Heart right ventricle (tissue), 16 donors: ENCODE measurements around the gene NARS2. TPM values are rescaled to one million over a fixed set of nuclear protein-coding genes. Genes with fewer than 3 reads are reported as not detected.

Experiments used
- ATAC-seq, 8 donors: fragments of 200-7000 bp; cut with Tn5 transposase; one replicate each; pipeline ENCODE4 v1.9.1; 2020; ENCODE audit warnings: mild to moderate bottlenecking in 8 of 8, moderate library complexity in 8 of 8, moderate number of reproducible peaks in 1 of 8
- DNase-seq, 2 donors: peaks; one replicate each; pipeline ENCODE4 v3.0.0-alpha.2; 2020
- H3K27ac ChIP-seq, 10 donors: fragments of 200-600 bp; sonication (generic) in 2 of 10; one replicate each; pipeline versions ENCODE4 v1.5.0 to v1.8.0; 2020 to 2022; ENCODE audit warnings: mild to moderate bottlenecking in 3 of 10
- H3K27me3 ChIP-seq, 7 donors: fragments of 200-600 bp; one replicate each; pipeline ENCODE4 v1.8.0; 2021 to 2022; ENCODE audit warnings: mild to moderate bottlenecking in 2 of 7
- H3K36me3 ChIP-seq, 9 donors: fragments of 200-600 bp; sonication (generic) in 1 of 9; one replicate each; pipeline versions ENCODE4 v1.5.0 to v1.8.0; 2020 to 2022; ENCODE audit warnings: mild to moderate bottlenecking in 2 of 9
- H3K4me1 ChIP-seq, 9 donors: fragments of 200-600 bp; sonication (generic) in 1 of 9; one replicate each; pipeline versions ENCODE4 v1.5.0 to v1.8.0; 2020 to 2022; ENCODE audit warnings: mild to moderate bottlenecking in 4 of 9
- H3K4me3 ChIP-seq, 10 donors: fragments of 200-600 bp; sonication (generic) in 2 of 10; one replicate each; pipeline versions ENCODE4 v1.5.0 to v1.8.0; 2020 to 2022; ENCODE audit warnings: mild to moderate bottlenecking in 7 of 10, moderate library complexity in 2 of 10
- H3K9me3 ChIP-seq, 11 donors: fragments of 200-600 bp in 10 of 11; sonication (generic) in 2 of 11; one replicate each; pipeline versions ENCODE4 v1.5.0 to v1.8.0; 2013 to 2022; ENCODE audit warnings: mild to moderate bottlenecking in 2 of 11, control low read depth in 1 of 11, moderate library complexity in 1 of 11
- CTCF ChIP-seq, 9 donors: fragments of 200-600 bp; sonication (generic) in 2 of 9; IDR thresholded peaks; one replicate each; pipeline versions ENCODE4 v1.5.0 to v1.8.0; 2021 to 2022; ENCODE audit warnings: antibody characterized with exemption in 9 of 9, mild to moderate bottlenecking in 5 of 9, moderate library complexity in 1 of 9
- WGBS, 2 donors: extraction: QIAGEN DNeasy Blood & Tissue Kit; methylation state at CpG; one replicate each; pipeline ENCODE4 v1.1.7; 2013; ENCODE audit warnings: inconsistent platforms in 1 of 2; 5-methylcytosine and 5-hydroxymethylcytosine counted together
- intact Hi-C, 10 donors: fragments of 100-400 bp; cut with DNase I; formaldehyde crosslinking; loops; one replicate each; pipeline versions ENCODE4 v1.11.1 to v1.14.2; 2022
- polyA plus RNA-seq, 2 donors: library from polyadenylated mRNA; stranded (reverse); fragments of 200-250 nt; gene quantifications; one replicate each; pipeline ENCODE4 v1.2.3, GENCODE V29; 2013
- total RNA-seq, 10 donors: library from RNA; stranded (reverse); fragmentation: NEBNext Ultra II Directional in 3 of 10; extraction: Animal tissue kit (Norgen Biotek cat#: 25700) in 3 of 10; gene quantifications; one replicate each; pipeline versions ENCODE4 v1.2.1 to v1.2.4, GENCODE V29; 2021 to 2023
- donor health status: Arrhythmogenic right ventricular cardiomyopathy.
- donor health status: ischemic (EF 13 %, LVEDD 7.1; RV severe dilation, severe dysfunction).
- donor health status: healthy with polysubstance abuse.
- donor health status: DM: no; HTN: yes; CAD: no.
- donor health status: DM: no; HTN: no; CAD: no.
- donor health status: ischemic (EF 25% LVEDD 6.9; RV normal size, moderate dysfunction).
- donor health status: ischemic (EF 25% LVEDD 5.7; RV mildly dilated, moderate dysfunction).
- donor health status: healthy.
- donor health status: DM: yes; HTN: yes; CAD: no.
- donor health status: Ischemic cardiomyopathy.
- donor health status: ischemic (EF 35%, LVEDD 5.7; RV mildly dilated, moderate dysfunction).
- donor health status: nonischemic (EF 11% LVEDD 7.7; RV severe dilation, severe dysfunction).
- donor health status: DM: yes; HTN: yes; CAD: no.
- donor health status: PGD.
- donor health status: ischemic (EF 29% LVEDD 5.4; RV normal size, mild dysfunction).
- donor health status: nonischemic (EF 23%, LVEDD 6.1; RV moderate dilation, normal function).

Gene NARS2
- total and polyA plus RNA-seq, 12 donors: 12.4 to 20.1 (median 16.7) TPM

- H3K27me3 ChIP-seq: no peaks in the 10 kb centered on the region
- H3K27ac ChIP-seq: no peak overlapping the region
- TF ChIP-seq CTCF (IDR thresholded peaks at IDR 0.05): no peak
- peaks cover 0 to 83% (median 3%) of the 10 kb centered on the region in 9 donors for H3K36me3 ChIP-seq
- no peak overlapping the region for H3K4me3 ChIP-seq
- WGBS, 2 donors: 97 to 99% methylated on average over 1 of the region's 1 CpG
- no peaks in the 10 kb centered on the region for H3K9me3 ChIP-seq
- no peak for DNase-seq
- intact Hi-C loops: no loop called here
- no peaks in the 10 kb centered on the region for H3K4me1 ChIP-seq
- ATAC-seq: no peak
Observed at GRCh38 chr11:78460471-78460870, 114.2 kb downstream of the NARS2 start.

DNA sequence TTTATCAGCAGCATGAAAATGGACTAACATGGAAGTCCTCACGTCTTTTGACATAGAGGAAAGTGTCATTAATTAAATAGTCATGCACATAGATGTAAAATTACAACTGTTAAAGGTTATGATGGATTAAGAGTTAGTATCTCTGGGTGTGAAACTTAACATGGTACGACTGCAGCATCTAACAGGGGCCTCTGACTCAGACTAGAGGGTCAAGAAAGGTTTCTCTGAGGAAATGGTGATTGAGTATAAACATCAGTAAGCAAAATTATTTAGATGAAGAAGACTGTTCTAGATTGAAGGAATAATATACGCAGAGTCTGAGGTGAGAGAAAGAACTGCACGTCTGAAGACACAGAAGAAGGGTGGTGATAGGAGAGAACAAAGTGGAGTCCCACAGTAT is 114.9 kb downstream of the NARS2 start:
- Histone ChIP-seq H3K9me3 (no peaks in the 10 kb centered on the region), H3K4me3 (no peak overlapping the region), H3K27me3 (no peaks in the 10 kb centered on the region), H3K4me1 (no peaks in the 10 kb centered on the region), H3K36me3 (peaks cover 0 to 79% (median 0%) of the 10 kb centered on the region in 9 donors), H3K27ac (no peak overlapping the region)
- intact Hi-C loops: no loop called here
- TF ChIP-seq CTCF (IDR thresholded peaks at IDR 0.05): no peak
- DNase-seq (no peak), ATAC-seq (no peak)
- WGBS, 2 donors: 94% methylated on average over 4 of the region's 4 CpGs

DNA sequence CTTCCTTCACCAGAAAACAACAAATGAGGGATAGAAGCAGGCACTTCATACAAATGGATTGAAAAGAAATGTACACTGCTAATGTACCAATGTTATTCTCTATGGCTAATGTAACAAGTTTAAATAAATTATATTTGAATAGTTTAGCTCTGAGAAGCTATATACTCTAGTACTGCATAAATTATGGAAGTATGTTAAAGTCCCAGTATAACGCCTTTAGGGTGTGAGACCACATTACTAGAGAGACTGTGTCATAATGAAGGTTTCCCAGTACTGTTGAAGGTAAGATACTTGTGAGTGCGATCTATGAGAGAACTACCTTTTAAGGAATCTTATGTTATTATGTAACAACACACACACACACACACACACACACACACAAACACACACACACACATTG is 117.2 kb downstream of the NARS2 start:
- H3K27ac ChIP-seq: no peak overlapping the region

DNA sequence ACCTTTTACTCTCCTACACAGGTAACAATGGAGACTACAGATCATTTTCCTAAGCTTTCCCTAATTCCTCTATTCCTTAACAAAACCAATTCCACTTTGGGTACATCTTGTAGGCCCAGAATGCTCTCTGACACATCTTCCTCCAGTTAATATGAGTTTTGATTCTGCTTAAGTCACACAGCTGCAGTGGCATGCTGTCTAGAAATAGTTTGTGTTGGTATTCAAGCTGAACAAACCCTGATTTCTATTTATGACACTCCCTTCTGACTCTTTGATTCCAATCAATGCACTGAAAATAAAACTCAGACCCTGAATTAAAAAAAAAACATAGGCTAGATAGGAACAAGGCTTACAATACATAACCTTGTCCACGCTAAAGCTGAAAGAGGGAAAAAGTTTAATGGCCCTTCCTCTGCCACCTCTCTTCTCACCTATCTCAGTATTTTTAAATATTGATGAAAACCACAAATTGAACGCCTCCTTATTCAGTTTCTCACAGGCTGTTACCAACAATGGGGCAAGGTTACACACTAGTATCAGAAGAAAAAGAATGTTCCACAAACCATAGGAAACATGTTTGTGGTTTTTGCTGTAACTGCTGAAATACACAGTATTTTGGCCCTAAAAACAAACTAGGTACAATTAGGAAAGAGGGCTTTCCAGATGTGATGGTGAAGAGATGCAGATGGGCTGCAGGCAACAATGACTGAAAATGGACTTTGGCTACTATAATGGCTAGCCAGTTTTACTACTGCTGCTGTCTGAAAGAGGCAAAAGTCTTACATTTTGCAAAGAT is 121.3 kb downstream of the NARS2 start:
- H3K4me3 ChIP-seq: no peak overlapping the region
- no peak for ATAC-seq
- WGBS, 2 donors: 81 to 84% methylated on average over 2 of the region's 2 CpGs
- H3K4me1 ChIP-seq: peaks cover 0 to 12% (median 0%) of the 10 kb centered on the region in 9 donors
- H3K27ac ChIP-seq: no peak overlapping the region
- no peaks in the 10 kb centered on the region for H3K9me3 ChIP-seq
- H3K36me3 ChIP-seq: peaks cover 0 to 19% (median 0%) of the 10 kb centered on the region in 9 donors
- intact Hi-C loops: no loop called here
- TF ChIP-seq CTCF (IDR thresholded peaks at IDR 0.05): no peak
- no peak for DNase-seq
- no peaks in the 10 kb centered on the region for H3K27me3 ChIP-seq

More for the DNA sequence above, 117.2 kb downstream of the NARS2 start:
- no peak for ATAC-seq
- Histone ChIP-seq H3K36me3 (peaks cover 0 to 58% (median 0%) of the 10 kb centered on the region in 9 donors), H3K4me1 (peaks cover 0 to 12% (median 0%) of the 10 kb centered on the region in 9 donors), H3K9me3 (no peaks in the 10 kb centered on the region), H3K27me3 (no peaks in the 10 kb centered on the region), H3K4me3 (no peak overlapping the region)
- TF ChIP-seq CTCF (IDR thresholded peaks at IDR 0.05): no peak
- 74 to 98% methylated on average over 2 of the region's 2 CpGs for WGBS, 2 donors
- no peak for DNase-seq
- intact Hi-C loops: no loop called here
